MM.1S (cell line): Measurements from ENCODE around the gene LMO1.

Experiments
- DNase-seq: peaks from one replicate; pipeline ENCODE4 v3.0.0-alpha.2; 2015
- H2AFZ ChIP-seq: fragments of 300-600 bp; sonication (generic); 2 replicates; pipeline ENCODE4 v1.6.0; 2016; ENCODE audit warnings: antibody characterized with exemption, low read length
- H3F3A ChIP-seq: fragments of 300-600 bp; sonication (generic); 2 replicates; pipeline ENCODE4 v1.6.1; 2016; ENCODE audit warnings: mild to moderate bottlenecking, antibody characterized with exemption, low read length, moderate library complexity, mixed read lengths; ENCODE audit not compliant: insufficient read depth
- H3K27ac ChIP-seq: fragments of 300-600 bp; sonication (generic); 2 replicates; pipeline ENCODE4 v1.5.1; 2016; ENCODE audit warnings: mild to moderate bottlenecking, low read length
- H3K27me3 ChIP-seq: fragments of 300-600 bp; sonication (generic); replicated peaks from 2 replicates; pipeline ENCODE4 v1.6.0; 2016; ENCODE audit warnings: low read length; ENCODE audit not compliant: insufficient read depth
- H3K36me3 ChIP-seq: fragments of 300-600 bp; sonication (generic); replicated peaks from 2 replicates; pipeline ENCODE4 v1.6.1; 2016; ENCODE audit warnings: mild to moderate bottlenecking, low read length, mixed read lengths; ENCODE audit not compliant: insufficient read depth
- H3K4me1 ChIP-seq: fragments of 300-600 bp; sonication (generic); 2 replicates; pipeline ENCODE4 v1.6.1; 2016; ENCODE audit warnings: low read length, mixed read lengths
- H3K4me2 ChIP-seq: fragments of 300-600 bp; sonication (generic); 2 replicates; pipeline ENCODE4 v1.6.0; 2016; ENCODE audit warnings: low read depth, low read length
- H3K4me3 ChIP-seq: fragments of 300-600 bp; sonication (generic); 2 replicates; pipeline ENCODE4 v1.5.1; 2016; ENCODE audit warnings: low read length, mixed read lengths
- H3K79me2 ChIP-seq: fragments of 300-600 bp; sonication (generic); 2 replicates; pipeline ENCODE4 v1.6.1; 2016; ENCODE audit warnings: mixed run types, low read length, mixed read lengths
- H3K9ac ChIP-seq: fragments of 300-600 bp; sonication (generic); 2 replicates; pipeline ENCODE4 v1.6.1; 2016; ENCODE audit warnings: low read length, mixed read lengths
- H3K9me2 ChIP-seq: fragments of 300-600 bp; sonication (generic); replicated peaks from 2 replicates; pipeline ENCODE4 v1.6.1; 2016; ENCODE audit warnings: mild to moderate bottlenecking, low read length, mixed read lengths; ENCODE audit not compliant: insufficient read depth
- H3K9me3 ChIP-seq: fragments of 300-600 bp; sonication (generic); replicated peaks from 2 replicates; pipeline ENCODE4 v1.6.1; 2016; ENCODE audit warnings: mild to moderate bottlenecking, low read length, mixed read lengths; ENCODE audit not compliant: insufficient read depth
- H4K20me1 ChIP-seq: fragments of 300-600 bp; sonication (generic); 2 replicates; pipeline ENCODE4 v1.6.1; 2016; ENCODE audit warnings: mild to moderate bottlenecking, low read length, moderate library complexity, mixed read lengths; ENCODE audit not compliant: insufficient read depth
- CTCF ChIP-seq: fragments of 300-600 bp; sonication (generic); IDR thresholded peaks from 2 replicates; pipeline ENCODE4 v1.5.1; 2016; ENCODE audit warnings: antibody characterized with exemption, low read length, mixed read lengths
- EZH2 ChIP-seq: fragments of 300-600 bp; sonication (generic); optimal IDR thresholded peaks from 2 replicates; pipeline ENCODE3; 2017; ENCODE audit warnings: low read depth, mild to moderate bottlenecking, antibody characterized with exemption, low read length, mixed read lengths
- EZH2phosphoT487 ChIP-seq: fragments of 300-600 bp; sonication (generic); IDR thresholded peaks from 2 replicates; pipeline ENCODE4 v1.6.1; 2018; ENCODE audit warnings: antibody characterized with exemption, low read length

LMO1 gene

GRCh38 chr11:8232849-8233606, 30.6 kb downstream of the LMO1 start:
- Histone ChIP-seq H3K36me3 (no peaks in the 10 kb centered on the region), H3K27ac (no peak overlapping the region), H3K9me3 (no peaks in the 10 kb centered on the region), H3K4me2 (no peak overlapping the region), H3K79me2 (no peaks in the 10 kb centered on the region), H3K4me1 (peaks cover 15% of the 10 kb centered on the region), H3K9me2 (no peaks in the 10 kb centered on the region), H3F3A (no peaks in the 10 kb centered on the region), H2AFZ (no peak overlapping the region), H3K4me3 (no peak overlapping the region), H3K9ac (no peak overlapping the region), H3K27me3 (peaks cover 12% of the 10 kb centered on the region; the same call in 1 of the 2 replicates), H4K20me1 (no peaks in the 10 kb centered on the region)
- DNase-seq: no peak
- TF ChIP-seq EZH2: no peak
- TF ChIP-seq EZH2phosphoT487: no peak
- no peak for TF ChIP-seq CTCF

- Histone ChIP-seq H3F3A (no peaks in the 10 kb centered on the region), H3K79me2 (no peaks in the 10 kb centered on the region), H3K36me3 (no peaks in the 10 kb centered on the region), H3K4me2 (no peak overlapping the region), H2AFZ (no peak overlapping the region), H3K4me3 (no peak overlapping the region), H3K9ac (no peak overlapping the region), H3K9me2 (no peaks in the 10 kb centered on the region), H3K27me3 (peaks cover 12% of the 10 kb centered on the region; the same call in 1 of the 2 replicates), H3K9me3 (no peaks in the 10 kb centered on the region), H3K27ac (no peak overlapping the region), H3K4me1 (peaks cover 15% of the 10 kb centered on the region), H4K20me1 (no peaks in the 10 kb centered on the region)
- TF ChIP-seq CTCF (no peak), EZH2phosphoT487 (no peak), EZH2 (no peak)
- no peak for DNase-seq
Observed at GRCh38 chr11:8232414-8232813, 31.3 kb downstream of the LMO1 start.

GRCh38 chr11:8231979-8232378, 31.7 kb downstream of the LMO1 start:
- Histone ChIP-seq H2AFZ (no peak overlapping the region), H3K4me1 (peaks cover 15% of the 10 kb centered on the region), H3F3A (no peaks in the 10 kb centered on the region), H3K79me2 (no peaks in the 10 kb centered on the region), H3K27me3 (peaks cover 12% of the 10 kb centered on the region; the same call in 1 of the 2 replicates), H3K27ac (no peak overlapping the region), H4K20me1 (no peaks in the 10 kb centered on the region), H3K9ac (no peak overlapping the region), H3K4me3 (no peak overlapping the region), H3K9me2 (no peaks in the 10 kb centered on the region), H3K9me3 (no peaks in the 10 kb centered on the region), H3K4me2 (no peak overlapping the region), H3K36me3 (no peaks in the 10 kb centered on the region)
- TF ChIP-seq CTCF (no peak), EZH2 (no peak), EZH2phosphoT487 (no peak)
- no peak for DNase-seq
